Keratinocyte (primary cell): Measurements from ENCODE around the gene ITIH5.

Experiments used
- CTCF ChIP-seq, 3 experiments: IDR thresholded peaks in 1 of 3; conservative IDR thresholded peaks in 1 of 3; optimal IDR thresholded peaks in 1 of 3; 2 replicates in 2 of 3; 3 replicates in 1 of 3; pipeline versions ENCODE3 to v1.5.1; 2011; ENCODE audit warnings: low read length in 3 of 3, mild to moderate bottlenecking in 3 of 3, moderate library complexity in 2 of 3, control low read depth in 1 of 3, inconsistent platforms in 1 of 3; ENCODE audit not compliant: insufficient read depth in 2 of 3; ENCODE audit errors: extremely low read depth in 1 of 3
- EZH2 ChIP-seq: IDR thresholded peaks from one replicate; pipeline ENCODE4 v1.6.1; 2012; ENCODE audit warnings: inconsistent platforms, mild to moderate bottlenecking, low read length, moderate library complexity

GRCh38 chr10:7706534-7707073 is 39.8 kb upstream of the ITIH5 start:
- TF ChIP-seq CTCF (optimal IDR thresholded peaks at IDR 0.05 in 1 of 3, IDR thresholded peaks at IDR 0.05 in 1 of 3, conservative IDR thresholded peaks at IDR 0.05 in 1 of 3; ENCODE audit: extremely low read depth in 1 of 3, insufficient read depth in 2 of 3, low read length in 3 of 3) = no peak
- TF ChIP-seq EZH2 = no peak
